ENCODE results near the gene SYNE3. TPM values are rescaled to one million over a fixed set of nuclear protein-coding genes. Genes with fewer than 3 reads are reported as not detected.

Gene SYNE3
- total RNA-seq, 4 donors from 2014 or later = 4.9 to 36.1 (median 15.2) TPM

- H3K27me3 ChIP-seq = no peaks in the 10 kb centered on the region
- H3K4me1 ChIP-seq = peaks cover 9 to 11% of the 10 kb centered on the region in 2 donors
- peak; percentile 72 to 76 for DNase-seq
- no peaks in the 10 kb centered on the region for H3K9me3 ChIP-seq
- H3K27ac ChIP-seq = peak overlapping the region; percentile 67 to 69
- no peaks in the 10 kb centered on the region for H3K36me3 ChIP-seq
- TF ChIP-seq POLR2A (IDR thresholded peaks at IDR 0.05) (no peak), CTCF (IDR thresholded peaks at IDR 0.05) (no peak)
- no peak overlapping the region for H3K4me3 ChIP-seq
- intact Hi-C loops (cut with DNase I; ENCODE audit: low total_unique reads) = no loop called here
These were observed 36.2 kb downstream of the SYNE3 start for GRCh38 chr14:95480109-95480886.

- H3K4me1 ChIP-seq = peaks cover 9 to 11% of the 10 kb centered on the region in 2 donors
- intact Hi-C loops (cut with DNase I; ENCODE audit: low total_unique reads) = no loop called here
- no peak for DNase-seq
- TF ChIP-seq CTCF (IDR thresholded peaks at IDR 0.05) (no peak), POLR2A (IDR thresholded peaks at IDR 0.05) (no peak)
- H3K9me3 ChIP-seq = no peaks in the 10 kb centered on the region
- H3K27ac ChIP-seq = peak overlapping the region; percentile 27 to 69
- no peak overlapping the region for H3K4me3 ChIP-seq
- H3K27me3 ChIP-seq = no peaks in the 10 kb centered on the region
- no peaks in the 10 kb centered on the region for H3K36me3 ChIP-seq
These were observed 37.0 kb downstream of the SYNE3 start for GRCh38 chr14:95479494-95479893.

- DNase-seq = no peak
- TF ChIP-seq POLR2A (IDR thresholded peaks at IDR 0.05) (no peak), CTCF (IDR thresholded peaks at IDR 0.05) (no peak)
- Histone ChIP-seq H3K9me3 (no peaks in the 10 kb centered on the region), H3K27me3 (no peaks in the 10 kb centered on the region), H3K4me3 (no peak overlapping the region), H3K27ac (no peak overlapping the region), H3K4me1 (peaks cover 4 to 5% of the 10 kb centered on the region in 2 donors), H3K36me3 (no peaks in the 10 kb centered on the region)
- intact Hi-C loops (cut with DNase I; ENCODE audit: low total_unique reads) = no loop called here
These were observed 37.6 kb downstream of the SYNE3 start for GRCh38 chr14:95478818-95479217.

- Histone ChIP-seq H3K4me1 (no peaks in the 10 kb centered on the region), H3K4me3 (no peak overlapping the region), H3K27me3 (no peaks in the 10 kb centered on the region), H3K36me3 (no peaks in the 10 kb centered on the region), H3K27ac (peak overlapping the region in 1 of 2 donors; percentile 40), H3K9me3 (no peaks in the 10 kb centered on the region)
- TF ChIP-seq CTCF (IDR thresholded peaks at IDR 0.05) (no peak), POLR2A (IDR thresholded peaks at IDR 0.05) (no peak)
- intact Hi-C loops (cut with DNase I; ENCODE audit: low total_unique reads) = no loop called here
- DNase-seq = no peak
These were observed 38.1 kb downstream of the SYNE3 start for GRCh38 chr14:95478309-95478708.

GRCh38 chr14:95477411-95478269, 38.8 kb downstream of the SYNE3 start:
- intact Hi-C loops (cut with DNase I; ENCODE audit: low total_unique reads) = no loop called here
- H3K9me3 ChIP-seq = no peaks in the 10 kb centered on the region
- no peak overlapping the region for H3K4me3 ChIP-seq
- H3K27ac ChIP-seq = peak overlapping the region; percentile 32 to 40
- no peak for TF ChIP-seq POLR2A (IDR thresholded peaks at IDR 0.05)
- H3K4me1 ChIP-seq = peaks cover 0 to under 1% of the 10 kb centered on the region in 2 donors
- no peaks in the 10 kb centered on the region for H3K27me3 ChIP-seq
- no peaks in the 10 kb centered on the region for H3K36me3 ChIP-seq
- no peak for DNase-seq
